Measurements from ENCODE around the gene RNF5.
A peak's percentile ranks its signal among the peaks of the same experiment; 100 is the strongest.

Gene RNF5

DNA sequence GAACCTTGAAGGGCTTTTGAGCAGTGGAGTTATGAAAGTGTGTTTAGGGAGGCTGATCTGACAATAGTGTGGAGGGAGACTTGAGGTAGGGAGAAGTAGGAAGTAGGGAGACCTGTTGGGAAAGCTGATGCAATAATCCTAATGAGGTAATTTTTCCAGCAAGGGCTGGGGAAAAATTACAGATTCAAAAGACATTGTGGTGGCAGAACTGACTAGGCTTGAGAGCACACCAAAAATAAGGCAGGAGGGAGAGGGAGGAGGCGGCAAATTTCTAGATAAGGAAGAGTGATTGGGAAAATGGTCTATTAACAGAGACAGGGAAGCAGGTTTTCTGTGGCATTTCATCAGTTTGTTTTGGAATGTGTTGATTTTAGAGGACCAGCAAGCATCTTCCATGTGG, 31.9 kb upstream of the RNF5 start:
- no peak for DNase-seq (ENCODE audit: low read depth, low spot score)
- Histone ChIP-seq H3K27me3 (ENCODE audit: control insufficient read depth, insufficient read depth, low read length) (no peaks in the 10 kb centered on the region), H3K4me1 (ENCODE audit: control insufficient read depth, insufficient read depth, low read length) (peaks cover 6% of the 10 kb centered on the region), H3K9me3 (ENCODE audit: control insufficient read depth, insufficient read depth, low read length) (no peaks in the 10 kb centered on the region), H3K36me3 (ENCODE audit: control insufficient read depth, insufficient read depth, low read length) (no peaks in the 10 kb centered on the region), H3K4me3 (ENCODE audit: low read length) (no peak overlapping the region), H3K27ac (ENCODE audit: low read length) (no peak overlapping the region)
- no CpG with 5 or more reads among the region's 1 CpG for WGBS (ENCODE audit: insufficient coverage, insufficient read length)

DNA sequence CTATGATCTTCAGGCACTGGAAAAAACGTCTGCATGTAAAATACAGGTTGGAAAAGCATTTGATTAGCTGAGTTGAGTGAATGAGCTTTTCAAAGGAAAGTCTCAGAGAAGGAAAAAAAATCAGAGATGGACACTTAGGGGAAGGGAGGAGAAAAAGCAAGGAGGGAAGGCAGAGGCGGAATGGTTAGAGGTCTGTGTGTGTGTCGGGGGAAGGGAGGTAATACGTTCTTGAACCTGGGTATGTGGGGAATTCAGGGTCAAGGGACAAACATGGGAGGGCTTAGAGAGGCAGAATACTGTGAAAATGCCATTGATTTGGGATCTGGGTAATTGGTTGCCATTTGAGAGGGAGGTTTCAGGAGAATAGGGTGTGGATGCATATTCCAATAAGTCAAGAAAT, 31.5 kb upstream of the RNF5 start:
- Histone ChIP-seq H3K4me1 (ENCODE audit: control insufficient read depth, insufficient read depth, low read length) (peaks cover 7% of the 10 kb centered on the region), H3K4me3 (ENCODE audit: low read length) (no peak overlapping the region), H3K27ac (ENCODE audit: low read length) (no peak overlapping the region), H3K36me3 (ENCODE audit: control insufficient read depth, insufficient read depth, low read length) (no peaks in the 10 kb centered on the region), H3K27me3 (ENCODE audit: control insufficient read depth, insufficient read depth, low read length) (no peaks in the 10 kb centered on the region), H3K9me3 (ENCODE audit: control insufficient read depth, insufficient read depth, low read length) (no peaks in the 10 kb centered on the region)
- DNase-seq (ENCODE audit: low read depth, low spot score): no peak
- WGBS (ENCODE audit: insufficient coverage, insufficient read length): no CpG with 5 or more reads among the region's 4 CpGs

DNA sequence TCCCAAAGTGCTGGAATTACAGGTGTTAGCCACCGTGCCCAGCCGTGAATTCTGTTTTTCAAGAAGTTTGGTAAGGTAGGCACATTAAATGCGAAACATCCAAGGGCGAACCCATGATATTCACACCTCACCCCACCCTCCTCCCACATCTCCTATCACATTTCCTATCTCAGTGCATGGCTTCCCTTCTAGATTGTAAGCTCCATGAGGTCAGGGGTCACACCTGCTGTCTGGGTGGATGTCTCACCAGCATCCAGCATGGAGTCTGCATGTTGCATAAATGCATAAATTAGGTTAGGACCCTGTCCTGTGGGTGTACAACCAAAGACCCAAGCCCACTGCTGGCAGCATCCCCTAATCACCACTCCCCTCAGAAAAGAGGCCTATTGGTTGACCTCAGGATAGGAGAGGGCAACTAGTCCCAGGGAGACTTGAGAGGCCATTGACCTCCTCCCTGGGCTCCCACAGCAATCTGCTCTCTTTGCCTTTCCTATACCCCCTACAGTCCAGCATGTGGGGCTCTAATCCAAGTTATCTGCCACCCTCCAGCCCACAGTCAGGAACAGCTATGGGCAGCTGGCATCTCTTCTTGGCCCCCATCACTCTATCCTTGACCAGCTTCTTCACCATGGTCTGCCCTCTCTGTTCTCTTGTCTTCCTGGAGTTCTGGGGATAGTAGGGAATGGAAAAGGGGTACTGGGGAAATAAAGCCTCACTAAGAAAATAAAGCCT, 30.6 kb upstream of the RNF5 start:
- no CpG with 5 or more reads among the region's 4 CpGs for WGBS (ENCODE audit: insufficient coverage, insufficient read length)
- no peaks in the 10 kb centered on the region for H3K36me3 ChIP-seq (ENCODE audit: control insufficient read depth, insufficient read depth, low read length)
- no peak for DNase-seq (ENCODE audit: low read depth, low spot score)
- H3K9me3 ChIP-seq (ENCODE audit: control insufficient read depth, insufficient read depth, low read length): no peaks in the 10 kb centered on the region
- H3K27me3 ChIP-seq (ENCODE audit: control insufficient read depth, insufficient read depth, low read length): no peaks in the 10 kb centered on the region
- H3K4me3 ChIP-seq (ENCODE audit: low read length): no peak overlapping the region
- H3K4me1 ChIP-seq (ENCODE audit: control insufficient read depth, insufficient read depth, low read length): peaks cover 9% of the 10 kb centered on the region
- H3K27ac ChIP-seq (ENCODE audit: low read length): no peak overlapping the region

DNA sequence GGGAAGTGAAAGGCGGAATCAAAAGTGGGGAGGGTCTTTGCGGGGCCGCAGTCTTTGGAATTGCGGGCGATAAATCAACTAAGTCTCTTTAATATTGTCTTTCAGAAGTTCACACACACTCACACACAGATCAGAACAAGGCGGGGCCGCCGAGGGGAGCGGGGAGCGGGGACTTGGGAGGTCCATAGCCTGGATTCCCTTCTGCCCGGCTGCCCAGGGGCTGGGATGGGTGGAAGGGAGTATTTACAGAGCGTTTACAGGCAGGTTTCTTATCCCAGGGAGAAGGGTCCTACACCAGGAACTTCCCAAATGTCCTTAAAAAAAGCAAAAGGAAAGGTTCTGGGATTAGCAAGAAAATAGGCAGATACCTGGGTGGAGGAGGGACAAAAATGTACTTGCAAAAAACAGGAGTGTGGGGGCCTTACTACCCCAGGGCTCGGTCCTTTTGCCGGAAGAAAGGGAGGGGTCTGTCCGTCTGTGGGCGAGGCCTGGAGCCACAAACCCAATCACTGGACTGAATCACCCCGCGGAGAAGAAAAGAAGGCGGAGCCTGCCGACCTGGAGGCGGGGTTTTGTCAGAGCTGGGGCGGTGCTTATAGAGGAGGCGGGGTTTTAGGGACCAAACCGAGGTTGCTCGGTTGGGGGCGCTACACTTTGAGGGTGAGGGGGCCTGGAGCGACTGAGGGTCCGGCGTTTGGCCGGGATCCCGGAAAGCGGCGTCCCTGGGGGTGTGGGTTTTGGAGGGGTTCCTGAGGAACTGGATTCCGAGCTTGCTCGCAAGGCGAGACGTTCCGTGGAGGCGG, 29.7 kb upstream of the RNF5 start:
- no peak overlapping the region for H3K4me3 ChIP-seq (ENCODE audit: low read length)
- no peaks in the 10 kb centered on the region for H3K27me3 ChIP-seq (ENCODE audit: control insufficient read depth, insufficient read depth, low read length)
- WGBS (ENCODE audit: insufficient coverage, insufficient read length): no CpG with 5 or more reads among the region's 39 CpGs
- peaks cover 9% of the 10 kb centered on the region for H3K4me1 ChIP-seq (ENCODE audit: control insufficient read depth, insufficient read depth, low read length)
- no peaks in the 10 kb centered on the region for H3K9me3 ChIP-seq (ENCODE audit: control insufficient read depth, insufficient read depth, low read length)
- DNase-seq (ENCODE audit: low read depth, low spot score): no peak
- H3K36me3 ChIP-seq (ENCODE audit: control insufficient read depth, insufficient read depth, low read length): no peaks in the 10 kb centered on the region
- H3K27ac ChIP-seq (ENCODE audit: low read length): no peak overlapping the region

DNA sequence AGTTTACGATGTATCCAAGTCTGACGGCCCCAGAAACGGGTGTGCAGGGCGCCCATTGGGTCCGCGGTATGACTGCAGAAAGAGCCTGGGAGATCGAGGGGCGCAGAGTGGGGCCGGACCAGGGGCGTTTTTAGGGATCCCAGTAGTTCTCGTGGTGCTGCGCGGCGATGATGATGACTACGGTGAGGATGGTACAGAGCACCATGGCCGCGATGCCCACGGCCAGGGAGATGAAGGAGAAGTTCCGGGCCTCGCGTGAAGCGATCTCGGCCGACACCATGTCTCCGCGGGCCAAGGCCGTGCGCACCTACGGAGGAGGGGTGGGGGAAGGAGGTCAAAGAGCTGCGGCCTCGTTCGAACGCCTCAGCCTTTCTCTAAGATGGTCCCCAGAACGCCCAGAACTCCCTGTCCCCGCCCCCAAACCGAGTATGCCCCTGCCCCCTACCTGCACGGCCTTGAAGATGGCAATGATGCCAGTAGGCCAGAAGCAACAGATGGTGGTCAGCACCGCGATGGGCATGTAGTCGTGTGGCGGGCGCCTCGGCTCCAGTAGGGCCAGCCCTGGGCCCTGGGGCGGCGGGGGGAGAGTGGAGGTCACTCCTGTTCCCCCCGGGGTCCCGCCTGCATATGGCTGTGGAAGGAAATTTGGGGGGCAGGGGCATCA, 29.0 kb upstream of the RNF5 start:
- Histone ChIP-seq H3K36me3 (ENCODE audit: control insufficient read depth, insufficient read depth, low read length) (no peaks in the 10 kb centered on the region), H3K4me3 (ENCODE audit: low read length) (no peak overlapping the region), H3K9me3 (ENCODE audit: control insufficient read depth, insufficient read depth, low read length) (no peaks in the 10 kb centered on the region), H3K27me3 (ENCODE audit: control insufficient read depth, insufficient read depth, low read length) (no peaks in the 10 kb centered on the region), H3K27ac (ENCODE audit: low read length) (no peak overlapping the region), H3K4me1 (ENCODE audit: control insufficient read depth, insufficient read depth, low read length) (peaks cover 9% of the 10 kb centered on the region)
- WGBS (ENCODE audit: insufficient coverage, insufficient read length): no CpG with 5 or more reads among the region's 47 CpGs
- DNase-seq (ENCODE audit: low read depth, low spot score): no peak

DNA sequence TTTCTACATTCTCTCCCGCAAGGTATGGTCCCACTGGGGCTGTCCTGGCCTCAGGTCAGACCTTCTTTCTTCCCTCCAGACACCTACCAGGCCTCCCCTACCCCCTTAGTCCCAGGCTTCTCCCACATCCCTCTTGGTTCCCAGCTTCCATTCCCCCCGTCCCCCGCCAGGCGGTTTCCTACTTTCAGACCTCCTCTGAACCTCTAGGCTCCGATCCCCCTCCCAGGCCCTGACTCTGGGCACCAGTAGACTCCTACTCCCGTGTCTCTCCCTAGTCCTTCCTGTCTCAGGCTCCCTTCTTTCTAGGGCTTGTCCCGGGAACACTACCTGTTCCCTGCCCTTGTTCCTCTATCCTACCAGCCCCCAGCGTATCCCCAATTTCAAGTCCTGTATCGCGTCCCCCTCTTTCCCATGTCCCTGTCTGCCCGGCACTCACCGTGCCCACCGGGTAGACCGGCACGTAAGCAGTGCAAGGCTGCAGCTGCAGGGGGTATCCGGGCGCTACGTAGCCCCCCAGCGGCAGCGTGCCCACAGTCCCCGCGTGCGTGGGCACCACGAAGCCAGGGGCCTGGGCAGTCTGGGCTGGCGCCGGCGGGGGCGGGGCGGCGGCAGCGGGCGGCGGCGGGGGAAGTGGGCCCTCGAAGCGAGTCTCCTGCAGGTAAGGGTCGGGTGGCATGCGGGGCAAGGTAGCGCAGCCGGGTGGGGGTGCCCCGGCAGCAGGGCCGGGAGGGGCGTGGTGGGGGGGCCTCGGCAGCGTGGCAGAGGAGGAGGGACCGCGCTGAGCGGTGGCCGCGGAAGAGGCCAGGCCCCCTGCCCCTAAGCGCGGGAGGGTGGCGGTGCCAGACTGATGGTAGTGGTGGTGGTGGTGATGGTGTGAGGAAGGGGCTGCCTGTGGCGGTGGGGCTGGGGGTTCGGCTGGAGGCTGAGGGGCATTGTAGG, 28.0 kb upstream of the RNF5 start:
- Histone ChIP-seq H3K27ac (ENCODE audit: low read length) (no peak overlapping the region), H3K9me3 (ENCODE audit: control insufficient read depth, insufficient read depth, low read length) (no peaks in the 10 kb centered on the region), H3K27me3 (ENCODE audit: control insufficient read depth, insufficient read depth, low read length) (no peaks in the 10 kb centered on the region), H3K4me3 (ENCODE audit: low read length) (peak overlapping the region; percentile 57; the same call in 1 of the 2 replicates), H3K4me1 (ENCODE audit: control insufficient read depth, insufficient read depth, low read length) (peaks cover 9% of the 10 kb centered on the region), H3K36me3 (ENCODE audit: control insufficient read depth, insufficient read depth, low read length) (no peaks in the 10 kb centered on the region)
- WGBS (ENCODE audit: insufficient coverage, insufficient read length): no CpG with 5 or more reads among the region's 55 CpGs
- DNase-seq (ENCODE audit: low read depth, low spot score): no peak

DNA sequence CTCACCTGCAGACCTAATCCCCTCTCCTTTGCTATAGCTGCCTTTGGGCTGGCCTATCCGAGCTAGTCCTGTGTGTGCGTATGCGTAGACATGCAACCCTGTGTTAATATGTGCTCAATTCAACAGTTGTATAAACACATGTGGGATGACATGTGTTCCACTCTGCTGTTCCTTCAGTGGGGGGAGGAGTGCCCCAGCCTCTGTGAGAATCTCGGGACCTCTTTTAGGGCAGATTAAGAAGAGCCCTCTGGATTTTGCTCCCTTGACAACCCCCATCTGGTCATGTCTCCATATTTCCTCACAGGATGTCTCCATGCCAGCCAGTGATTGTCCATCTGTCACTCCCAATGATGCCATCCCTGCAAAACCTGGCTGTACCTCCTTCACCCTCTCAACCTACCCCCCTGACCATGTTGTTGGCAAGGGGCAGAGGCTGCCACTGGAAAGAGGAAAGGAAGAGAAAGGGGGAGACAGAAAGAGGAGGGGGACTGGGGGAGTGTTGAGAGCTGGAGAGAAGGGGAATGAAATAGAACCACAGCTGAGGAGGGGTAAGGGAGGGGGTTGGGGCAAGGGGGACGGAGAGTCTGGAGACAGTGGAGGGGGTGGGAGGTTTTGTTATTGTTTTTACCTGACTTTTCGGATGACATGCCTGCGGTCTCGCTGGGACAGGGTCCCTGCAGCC, 26.9 kb upstream of the RNF5 start:
- DNase-seq (ENCODE audit: low read depth, low spot score): no peak
- Histone ChIP-seq H3K4me1 (ENCODE audit: control insufficient read depth, insufficient read depth, low read length) (peaks cover 9% of the 10 kb centered on the region), H3K36me3 (ENCODE audit: control insufficient read depth, insufficient read depth, low read length) (no peaks in the 10 kb centered on the region), H3K27ac (ENCODE audit: low read length) (no peak overlapping the region), H3K4me3 (ENCODE audit: low read length) (peak overlapping the region; percentile 14; the same call in 1 of the 2 replicates), H3K27me3 (ENCODE audit: control insufficient read depth, insufficient read depth, low read length) (no peaks in the 10 kb centered on the region), H3K9me3 (ENCODE audit: control insufficient read depth, insufficient read depth, low read length) (no peaks in the 10 kb centered on the region)
- no CpG with 5 or more reads among the region's 8 CpGs for WGBS (ENCODE audit: insufficient coverage, insufficient read length)

DNA sequence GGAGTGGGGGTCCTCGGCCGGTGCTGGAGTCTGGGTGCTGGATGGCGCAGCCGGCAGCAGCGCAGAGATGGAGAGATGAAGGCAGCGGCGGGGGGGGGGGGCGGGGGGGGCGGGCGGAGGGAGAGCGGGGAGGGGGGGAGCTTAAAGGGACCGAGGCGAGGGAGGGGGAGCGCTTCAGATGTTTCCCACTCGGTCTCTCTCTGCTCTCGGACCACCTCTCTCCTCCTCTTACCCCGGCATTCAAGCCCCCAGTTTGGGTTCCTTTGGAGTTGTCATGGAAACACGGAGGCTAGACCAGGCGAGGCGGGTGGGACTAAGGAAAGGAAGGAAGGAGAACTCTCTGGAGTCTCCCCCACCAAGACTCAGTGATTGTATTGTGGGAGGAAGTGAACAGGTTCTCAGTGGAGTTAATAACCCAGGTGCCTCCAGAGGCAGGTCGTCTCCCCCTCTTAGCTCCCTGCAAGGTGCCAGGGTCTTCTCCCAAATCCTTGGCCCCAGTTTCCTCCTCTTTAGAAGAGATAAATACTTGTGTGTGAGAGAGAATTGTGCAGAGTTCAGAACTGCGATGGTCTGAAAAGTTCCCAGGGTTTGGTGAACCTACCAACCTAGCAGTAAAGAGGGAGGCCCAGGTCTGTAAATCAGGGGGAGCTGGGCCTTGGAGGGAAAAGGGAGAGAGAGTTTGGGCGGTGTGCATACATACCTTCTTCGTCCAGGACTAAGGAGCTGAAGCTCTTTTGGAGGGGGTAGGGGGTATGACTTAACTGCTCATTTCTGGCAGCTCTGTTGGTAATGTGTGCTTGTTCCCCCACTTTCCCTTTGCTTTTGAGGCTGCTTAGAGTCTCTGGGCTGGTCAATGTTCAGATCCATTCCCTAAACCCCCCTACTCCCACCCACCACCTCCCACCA, 26.1 kb upstream of the RNF5 start, which contains the start of gene PRRT1:
PRRT1 (minus strand) TSS at position 77 of the 906 bp plus-strand sequence. CDS start 112 bp downstream, outside the sequence.
- H3K4me3 ChIP-seq (ENCODE audit: low read length): peak within 1 kb of the TSS; percentile 68; the same call in 1 of the 2 replicates
- no peak within 1 kb of the TSS for H3K27ac ChIP-seq (ENCODE audit: low read length)
- WGBS (ENCODE audit: insufficient coverage, insufficient read length): no CpG with 5 or more reads among the region's 24 CpGs

More for the DNA sequence above, 26.1 kb upstream of the RNF5 start, which contains the start of gene PRRT1:
- H3K4me1 ChIP-seq (ENCODE audit: control insufficient read depth, insufficient read depth, low read length): peaks cover 9% of the 10 kb centered on the region
- no peak for DNase-seq (ENCODE audit: low read depth, low spot score)
- H3K36me3 ChIP-seq (ENCODE audit: control insufficient read depth, insufficient read depth, low read length): no peaks in the 10 kb centered on the region
- H3K27me3 ChIP-seq (ENCODE audit: control insufficient read depth, insufficient read depth, low read length): no peaks in the 10 kb centered on the region
- no peaks in the 10 kb centered on the region for H3K9me3 ChIP-seq (ENCODE audit: control insufficient read depth, insufficient read depth, low read length)

All from iPS DF 6.9 (cell line).